ENCODE results near the gene PDPR. TPM values are rescaled to one million over a fixed set of nuclear protein-coding genes. Genes with fewer than 3 reads are reported as not detected.

The PDPR gene
- total RNA-seq, 1 donor from 2014 or later, result 20.9 TPM

GRCh38 chr16:70158261-70158939, 44.3 kb downstream of the PDPR start:
- intact Hi-C loops (cut with micrococcal nuclease), result no loop called here
- POLR2A ChIA-PET, result no interaction called here
- no peak for TF ChIP-seq CTCF (IDR thresholded peaks at IDR 0.05)

GRCh38 chr16:70159355-70160348, 45.5 kb downstream of the PDPR start:
- intact Hi-C loops (cut with micrococcal nuclease), result loop anchor here (10.0 kb wide), 3 partner anchors 95 to 615 kb away; partner anchors contain the start of gene EXOSC6
- ChIA-PET POLR2A (no interaction called here), CTCF (interaction anchor here (2.0 kb wide), 1 partner anchor 93 kb away, joined by 5 read pairs; no protein-coding TSS in a partner anchor)
- no peak overlapping the region for H3K27ac Mint-ChIP-seq
- TF ChIP-seq CTCF (IDR thresholded peaks at IDR 0.05), result no peak
- no peak overlapping the region for H3K4me3 Mint-ChIP-seq
- no peaks in the 10 kb centered on the region for H3K9me3 Mint-ChIP-seq
- no peak for ATAC-seq (ENCODE audit: low read depth)
- no peak for DNase-seq
- H3K4me1 Mint-ChIP-seq, result no peaks in the 10 kb centered on the region
- no peaks in the 10 kb centered on the region for H3K27me3 Mint-ChIP-seq
- H3K36me3 Mint-ChIP-seq (ENCODE audit: low read depth), result peaks cover 15% of the 10 kb centered on the region

More at GRCh38 chr16:70158261-70158939, 44.3 kb downstream of the PDPR start:
- no peaks in the 10 kb centered on the region for H3K4me1 Mint-ChIP-seq
- CTCF ChIA-PET, result interaction anchor here (2.0 kb wide), 1 partner anchor 94 kb away, joined by 5 read pairs; no protein-coding TSS in a partner anchor
- no peaks in the 10 kb centered on the region for H3K9me3 Mint-ChIP-seq
- no peaks in the 10 kb centered on the region for H3K27me3 Mint-ChIP-seq
- ATAC-seq (ENCODE audit: low read depth), result no peak
- no peak overlapping the region for H3K4me3 Mint-ChIP-seq
- no peak overlapping the region for H3K27ac Mint-ChIP-seq
- peaks cover 25% of the 10 kb centered on the region for H3K36me3 Mint-ChIP-seq (ENCODE audit: low read depth)
- no peak for DNase-seq

GRCh38 chr16:70160388-70160787, 46.3 kb downstream of the PDPR start:
- no peak overlapping the region for H3K27ac Mint-ChIP-seq
- H3K9me3 Mint-ChIP-seq, result no peaks in the 10 kb centered on the region
- H3K36me3 Mint-ChIP-seq (ENCODE audit: low read depth), result peaks cover 15% of the 10 kb centered on the region
- no peak for DNase-seq
- no peak overlapping the region for H3K4me3 Mint-ChIP-seq
- H3K27me3 Mint-ChIP-seq, result no peaks in the 10 kb centered on the region
- TF ChIP-seq CTCF (IDR thresholded peaks at IDR 0.05), result no peak
- H3K4me1 Mint-ChIP-seq, result peaks cover 3% of the 10 kb centered on the region
- ChIA-PET CTCF (no interaction called here), POLR2A (no interaction called here)
- intact Hi-C loops (cut with micrococcal nuclease), result loop anchor here (10.0 kb wide), 3 partner anchors 94 to 614 kb away; partner anchors contain the start of gene EXOSC6
- ATAC-seq (ENCODE audit: low read depth), result no peak

- intact Hi-C loops (cut with micrococcal nuclease), result loop anchor here (10.0 kb wide), 3 partner anchors 94 to 614 kb away; partner anchors contain the start of gene EXOSC6
- Mint-ChIP-seq H3K27ac (no peak overlapping the region), H3K4me3 (no peak overlapping the region)
Observed at GRCh38 chr16:70160821-70161220, 46.7 kb downstream of the PDPR start.

More at GRCh38 chr16:70160821-70161220, 46.7 kb downstream of the PDPR start:
- ChIA-PET POLR2A (no interaction called here), CTCF (no interaction called here)
- Mint-ChIP-seq H3K4me1 (peaks cover 3% of the 10 kb centered on the region), H3K36me3 (ENCODE audit: low read depth) (peaks cover 15% of the 10 kb centered on the region), H3K9me3 (no peaks in the 10 kb centered on the region), H3K27me3 (no peaks in the 10 kb centered on the region)
- no peak for TF ChIP-seq CTCF (IDR thresholded peaks at IDR 0.05)
- ATAC-seq (ENCODE audit: low read depth), result no peak
- no peak for DNase-seq

Data from activated B cell treated with CpG ODN at 0.5 μM for 24 hours (primary cell).